CD8-positive, alpha-beta memory T cell (primary cell): Measurements from ENCODE around the gene PCDH9. TPM values are rescaled to one million over a fixed set of nuclear protein-coding genes. Genes with fewer than 3 reads are reported as not detected.

Source experiments
- CTCF ChIA-PET: fragments of 350-600 bp; sonication (Branson Sonifier 250); formaldehyde crosslinking; loops from one replicate; lab custom pipeline; 2021; ENCODE audit warnings: antibody characterized with exemption; lab: Charles Lee
- POLR2A ChIA-PET: fragments of 350-600 bp; sonication (Branson Sonifier 250); formaldehyde crosslinking; loops from one replicate; lab custom pipeline; 2021; ENCODE audit warnings: antibody characterized with exemption; lab: Charles Lee
- DNase-seq, 5 donors: peaks; one replicate each; pipeline versions ENCODE4 v3.0.0 to v3.0.0-alpha.2; 2020 to 2022; ENCODE audit warnings: mixed read lengths in 1 of 5
- H3K27ac ChIP-seq: one replicate; pipeline ENCODE4 v1.7.0; 2013; ENCODE audit warnings: low read depth, mild to moderate bottlenecking, low read length, moderate library complexity
- H3K27me3 ChIP-seq: 2 replicates; pipeline ENCODE4 v1.7.0; 2013; ENCODE audit warnings: low read length, mild to moderate bottlenecking; ENCODE audit not compliant: insufficient read depth, poor library complexity, severe bottlenecking
- H3K36me3 ChIP-seq: 2 replicates; pipeline ENCODE4 v1.7.0; 2013; ENCODE audit warnings: mild to moderate bottlenecking, low read length, moderate library complexity; ENCODE audit not compliant: insufficient read depth
- H3K4me1 ChIP-seq: 2 replicates; pipeline ENCODE4 v1.7.0; 2013; ENCODE audit warnings: mild to moderate bottlenecking, low read length, moderate library complexity; ENCODE audit not compliant: insufficient read depth
- H3K4me3 ChIP-seq: 2 replicates; pipeline ENCODE4 v1.7.0; 2013; ENCODE audit warnings: mild to moderate bottlenecking, low read length
- H3K9me3 ChIP-seq: 2 replicates; pipeline ENCODE4 v1.7.0; 2013; ENCODE audit warnings: mild to moderate bottlenecking, low read length
- H3K27ac Mint-ChIP-seq, 8 donors: one replicate each; pipeline ENCODE4 v1.8.0; 2020 to 2021; ENCODE audit warnings: mixed read lengths in 8 of 8, mild to moderate bottlenecking in 6 of 8, inconsistent platforms in 3 of 8, moderate library complexity in 3 of 8
- H3K27me3 Mint-ChIP-seq, 2 donors: one replicate each; pipeline ENCODE4 v1.8.0; 2020 to 2021; ENCODE audit warnings: mixed read lengths in 2 of 2, mild to moderate bottlenecking in 1 of 2, moderate library complexity in 1 of 2
- H3K36me3 Mint-ChIP-seq, 3 donors: one replicate each; pipeline ENCODE4 v1.8.0; 2020 to 2021; ENCODE audit warnings: mixed read lengths in 3 of 3, inconsistent platforms in 1 of 3, mild to moderate bottlenecking in 1 of 3
- H3K4me1 Mint-ChIP-seq, 3 donors: one replicate each; pipeline ENCODE4 v1.8.0; 2020 to 2021; ENCODE audit warnings: mixed read lengths in 3 of 3, inconsistent platforms in 1 of 3, mild to moderate bottlenecking in 1 of 3
- H3K4me3 Mint-ChIP-seq, 7 donors: one replicate each; pipeline ENCODE4 v1.8.0; 2020 to 2021; ENCODE audit warnings: mixed read lengths in 7 of 7, mild to moderate bottlenecking in 6 of 7, moderate library complexity in 4 of 7, inconsistent platforms in 2 of 7
- H3K9me3 Mint-ChIP-seq, 5 donors: one replicate each; pipeline ENCODE4 v1.8.0; 2020 to 2022; ENCODE audit warnings: mixed read lengths in 5 of 5, mild to moderate bottlenecking in 3 of 5, moderate library complexity in 2 of 5, inconsistent platforms in 1 of 5
- polyA plus RNA-seq: library from polyadenylated mRNA; unstranded; fragments of 300-500 nt; fragmentation: Illumina TruSeq; gene quantifications from one replicate; pipeline ENCODE4 v1.2.3, GENCODE V29; 2021
- total RNA-seq, 2 experiments: library from RNA; stranded (reverse); gene quantifications; one replicate each; pipeline ENCODE4 v1.2.3, GENCODE V29; 2021

The PCDH9 gene
- total and polyA plus RNA-seq, 3 experiments from 2014 or later, result 0.09 to 0.21 (median 0.16) TPM

DNA sequence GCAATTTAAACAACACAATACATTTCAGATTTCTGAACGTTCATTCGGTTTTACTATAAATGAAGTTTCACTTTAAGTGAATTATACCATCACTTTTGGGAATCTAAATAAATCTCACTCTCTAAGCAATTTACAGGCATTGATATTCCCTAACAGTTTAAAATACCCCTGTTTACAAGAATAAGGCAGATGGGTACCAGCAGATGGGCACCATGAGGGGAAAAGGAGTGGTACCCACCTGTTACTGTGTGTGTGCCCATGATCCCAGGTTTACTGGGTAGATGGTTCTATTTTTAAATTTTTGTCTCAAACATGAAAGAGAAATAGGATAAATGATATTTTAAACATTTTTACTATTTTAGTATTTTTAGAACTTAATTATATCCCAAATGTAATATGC, 212.9 kb downstream of the PCDH9 start:
- no peak overlapping the region for H3K4me3 Mint-ChIP-seq
- H3K4me1 ChIP-seq, result no peaks in the 10 kb centered on the region
- H3K36me3 Mint-ChIP-seq, result no peaks in the 10 kb centered on the region
- H3K9me3 Mint-ChIP-seq, result peaks cover 8 to 22% (median 13%) of the 10 kb centered on the region in 5 donors
- no peak overlapping the region for H3K4me3 ChIP-seq
- no peaks in the 10 kb centered on the region for H3K4me1 Mint-ChIP-seq
- DNase-seq, result no peak
- no peak overlapping the region for H3K27ac ChIP-seq
- H3K9me3 ChIP-seq, result no peaks in the 10 kb centered on the region
- ChIA-PET CTCF (no interaction called here), POLR2A (no interaction called here)
- H3K27ac Mint-ChIP-seq, result no peak overlapping the region
- no peaks in the 10 kb centered on the region for H3K27me3 ChIP-seq
- H3K27me3 Mint-ChIP-seq, result no peaks in the 10 kb centered on the region
- no peaks in the 10 kb centered on the region for H3K36me3 ChIP-seq

DNA sequence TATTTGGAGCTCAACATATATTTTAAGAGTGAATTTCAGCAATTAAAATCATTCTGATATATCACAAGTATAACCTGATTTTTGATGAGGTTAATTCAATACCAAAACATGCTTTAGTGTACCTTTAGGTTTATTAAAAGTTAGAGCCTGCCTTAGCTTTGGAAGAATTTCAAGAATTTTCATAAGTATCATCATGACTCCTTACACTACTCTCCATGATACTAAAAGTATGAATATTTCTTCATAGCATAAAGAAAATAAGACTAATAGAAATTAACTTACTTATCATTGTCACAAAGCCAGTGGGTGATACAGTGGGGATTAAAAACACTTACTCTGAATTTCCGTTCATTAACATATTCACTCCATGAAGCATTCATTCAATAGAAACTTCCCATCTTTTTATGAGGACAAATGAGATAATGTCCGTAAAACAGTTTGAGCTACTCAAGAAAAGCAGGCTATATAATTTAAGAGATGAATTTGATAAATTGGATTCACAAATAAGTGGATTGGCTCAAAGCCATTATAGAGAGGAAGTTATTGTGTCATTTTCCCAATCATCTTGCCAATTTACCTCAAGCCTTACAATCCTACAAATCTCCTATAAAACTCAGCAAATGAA, 214.0 kb downstream of the PCDH9 start:
- Mint-ChIP-seq H3K9me3 (peaks cover 8 to 23% (median 18%) of the 10 kb centered on the region in 5 donors), H3K27ac (no peak overlapping the region), H3K27me3 (no peaks in the 10 kb centered on the region), H3K4me3 (no peak overlapping the region), H3K36me3 (no peaks in the 10 kb centered on the region), H3K4me1 (no peaks in the 10 kb centered on the region)
- H3K9me3 ChIP-seq, result no peaks in the 10 kb centered on the region
- H3K27ac ChIP-seq, result no peak overlapping the region
- no peaks in the 10 kb centered on the region for H3K36me3 ChIP-seq
- ChIA-PET CTCF (no interaction called here), POLR2A (no interaction called here)
- no peaks in the 10 kb centered on the region for H3K4me1 ChIP-seq
- no peak overlapping the region for H3K4me3 ChIP-seq
- DNase-seq, result no peak
- no peaks in the 10 kb centered on the region for H3K27me3 ChIP-seq

GRCh38 chr13:67014399-67014798, 215.7 kb downstream of the PCDH9 start:
- no peak overlapping the region for H3K27ac Mint-ChIP-seq
- CTCF ChIA-PET, result no interaction called here
- Histone ChIP-seq H3K27me3 (no peaks in the 10 kb centered on the region), H3K27ac (no peak overlapping the region), H3K36me3 (no peaks in the 10 kb centered on the region), H3K4me1 (no peaks in the 10 kb centered on the region), H3K4me3 (no peak overlapping the region), H3K9me3 (no peaks in the 10 kb centered on the region)
- peaks cover 7 to 38% (median 20%) of the 10 kb centered on the region in 5 donors for H3K9me3 Mint-ChIP-seq
- no peak overlapping the region for H3K4me3 Mint-ChIP-seq
- DNase-seq, result no peak
- no peaks in the 10 kb centered on the region for H3K4me1 Mint-ChIP-seq
- H3K36me3 Mint-ChIP-seq, result no peaks in the 10 kb centered on the region
- H3K27me3 Mint-ChIP-seq, result no peaks in the 10 kb centered on the region
- POLR2A ChIA-PET, result no interaction called here

DNA sequence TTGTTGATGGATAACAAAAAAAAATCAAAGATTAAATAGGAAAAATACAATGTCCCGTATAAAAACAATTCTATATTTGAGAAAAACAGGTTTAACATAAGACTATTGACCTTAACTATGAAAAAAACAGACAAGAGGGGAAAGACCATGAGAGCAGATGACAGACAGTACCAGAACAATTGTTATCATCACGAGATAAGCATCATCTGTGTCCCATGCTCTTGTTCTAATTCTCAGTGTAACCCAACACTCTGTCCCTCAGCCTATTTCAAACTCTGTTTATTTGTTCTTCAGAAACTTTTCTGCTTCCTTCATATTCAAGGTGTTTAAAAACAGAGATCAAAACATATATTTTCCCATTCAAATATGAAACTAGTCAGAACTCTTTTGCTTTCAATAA, 216.4 kb downstream of the PCDH9 start:
- no peak for DNase-seq
- ChIA-PET POLR2A (no interaction called here), CTCF (no interaction called here)
- Histone ChIP-seq H3K36me3 (no peaks in the 10 kb centered on the region), H3K4me3 (no peak overlapping the region), H3K9me3 (no peaks in the 10 kb centered on the region), H3K27ac (no peak overlapping the region), H3K4me1 (no peaks in the 10 kb centered on the region), H3K27me3 (no peaks in the 10 kb centered on the region)
- Mint-ChIP-seq H3K4me3 (no peak overlapping the region), H3K36me3 (no peaks in the 10 kb centered on the region), H3K9me3 (peaks cover 4 to 40% (median 18%) of the 10 kb centered on the region in 5 donors), H3K27me3 (no peaks in the 10 kb centered on the region), H3K27ac (no peak overlapping the region), H3K4me1 (no peaks in the 10 kb centered on the region)

- Histone ChIP-seq H3K27me3 (no peaks in the 10 kb centered on the region), H3K4me1 (no peaks in the 10 kb centered on the region), H3K4me3 (no peak overlapping the region), H3K27ac (no peak overlapping the region), H3K36me3 (no peaks in the 10 kb centered on the region), H3K9me3 (no peaks in the 10 kb centered on the region)
- Mint-ChIP-seq H3K27ac (no peak overlapping the region), H3K4me1 (no peaks in the 10 kb centered on the region), H3K27me3 (no peaks in the 10 kb centered on the region), H3K9me3 (peaks cover 0 to 34% (median 0%) of the 10 kb centered on the region in 5 donors), H3K36me3 (no peaks in the 10 kb centered on the region), H3K4me3 (no peak overlapping the region)
- DNase-seq, result no peak
- ChIA-PET CTCF (no interaction called here), POLR2A (no interaction called here)
These were observed 222.0 kb downstream of the PCDH9 start for GRCh38 chr13:67008075-67008668.

DNA sequence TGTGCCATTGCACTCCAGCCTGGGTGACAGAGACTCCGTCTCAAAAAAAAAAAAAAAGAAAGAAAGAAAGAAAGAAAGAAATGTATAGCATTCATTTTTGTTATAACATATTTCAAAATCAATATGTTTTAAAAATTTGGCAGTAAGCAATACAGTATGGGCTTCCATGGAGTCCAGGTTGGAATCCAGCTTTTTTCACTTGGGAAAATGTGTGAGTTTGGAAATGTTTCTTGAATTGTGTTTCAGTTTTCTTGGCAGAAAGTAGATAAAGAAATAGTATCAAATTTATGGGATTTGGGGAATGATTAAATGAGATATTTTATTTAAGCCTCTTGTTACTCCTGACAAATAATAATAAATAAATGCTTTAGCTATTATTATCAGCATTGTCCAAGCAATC, 225.6 kb downstream of the PCDH9 start:
- no peaks in the 10 kb centered on the region for H3K36me3 ChIP-seq
- CTCF ChIA-PET, result no interaction called here
- H3K27me3 ChIP-seq, result no peaks in the 10 kb centered on the region
- H3K27ac ChIP-seq, result no peak overlapping the region
- H3K27me3 Mint-ChIP-seq, result no peaks in the 10 kb centered on the region
- H3K9me3 Mint-ChIP-seq, result peaks cover 0 to 20% (median 0%) of the 10 kb centered on the region in 5 donors
- DNase-seq, result no peak
- H3K36me3 Mint-ChIP-seq, result no peaks in the 10 kb centered on the region
- no peaks in the 10 kb centered on the region for H3K4me1 Mint-ChIP-seq
- no peak overlapping the region for H3K4me3 ChIP-seq
- POLR2A ChIA-PET, result no interaction called here
- no peaks in the 10 kb centered on the region for H3K4me1 ChIP-seq
- H3K27ac Mint-ChIP-seq, result no peak overlapping the region
- H3K4me3 Mint-ChIP-seq, result no peak overlapping the region
- H3K9me3 ChIP-seq, result no peaks in the 10 kb centered on the region

DNA sequence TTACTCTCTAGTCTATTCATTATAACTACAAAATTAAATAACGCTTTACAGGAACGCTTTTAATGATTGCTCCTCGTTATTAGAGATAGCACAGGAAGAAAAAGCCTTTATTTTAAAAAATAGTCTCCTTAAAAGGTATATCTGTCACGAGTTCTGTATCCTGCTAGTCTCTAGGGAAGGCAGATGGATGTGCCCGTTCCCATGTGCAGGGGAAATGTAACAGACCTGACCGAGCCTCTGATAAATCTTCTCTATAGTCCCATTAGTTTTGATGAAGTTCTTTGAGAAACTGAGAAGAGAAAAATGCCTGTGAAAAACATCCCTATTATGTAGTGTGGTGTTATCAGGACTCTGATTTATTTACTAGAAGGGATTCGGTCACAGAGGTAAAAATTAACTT, 226.4 kb downstream of the PCDH9 start:
- H3K4me3 Mint-ChIP-seq, result no peak overlapping the region
- H3K9me3 Mint-ChIP-seq, result peaks cover 0 to 20% (median 3%) of the 10 kb centered on the region in 5 donors
- no peaks in the 10 kb centered on the region for H3K36me3 Mint-ChIP-seq
- H3K4me3 ChIP-seq, result no peak overlapping the region
- H3K27ac ChIP-seq, result no peak overlapping the region
- H3K27ac Mint-ChIP-seq, result no peak overlapping the region
- no peaks in the 10 kb centered on the region for H3K27me3 Mint-ChIP-seq
- no peaks in the 10 kb centered on the region for H3K36me3 ChIP-seq
- no peaks in the 10 kb centered on the region for H3K9me3 ChIP-seq
- CTCF ChIA-PET, result no interaction called here
- H3K4me1 ChIP-seq, result no peaks in the 10 kb centered on the region
- no peaks in the 10 kb centered on the region for H3K4me1 Mint-ChIP-seq
- H3K27me3 ChIP-seq, result no peaks in the 10 kb centered on the region
- POLR2A ChIA-PET, result no interaction called here
- no peak for DNase-seq

- Histone ChIP-seq H3K27me3 (no peaks in the 10 kb centered on the region), H3K27ac (no peak overlapping the region), H3K4me1 (no peaks in the 10 kb centered on the region), H3K4me3 (no peak overlapping the region), H3K36me3 (no peaks in the 10 kb centered on the region), H3K9me3 (no peaks in the 10 kb centered on the region)
- ChIA-PET CTCF (no interaction called here), POLR2A (no interaction called here)
- H3K9me3 Mint-ChIP-seq, result peaks cover 2 to 26% (median 5%) of the 10 kb centered on the region in 5 donors
- DNase-seq, result no peak
- no peak overlapping the region for H3K4me3 Mint-ChIP-seq
- no peak overlapping the region for H3K27ac Mint-ChIP-seq
- H3K27me3 Mint-ChIP-seq, result no peaks in the 10 kb centered on the region
- H3K4me1 Mint-ChIP-seq, result no peaks in the 10 kb centered on the region
- H3K36me3 Mint-ChIP-seq, result no peaks in the 10 kb centered on the region
These were observed 228.8 kb downstream of the PCDH9 start for GRCh38 chr13:67001363-67001762.
